G401 (cell line): ENCODE data around the gene PCLAF. TPM values are rescaled to one million over a fixed set of nuclear protein-coding genes. Genes with fewer than 3 reads are reported as not detected.
A peak's percentile ranks its signal among the peaks of the same experiment; 100 is the strongest.
"Not testable (repeated sequence)": the region's sequence is repeated elsewhere in the genome, so short reads cannot be mapped to it uniquely, and the experiment has no call there.

Experiments used
- DNase-seq: peaks from one replicate; pipeline ENCODE4 v3.0.0-alpha.2; 2015; ENCODE audit warnings: low spot score
- in situ Hi-C: cut with HindIII; loops from 2 replicates; pipeline ENCODE4 v1.10.0; 2016; ENCODE audit warnings: low sequenced_read_pairs, mixed read lengths
- total RNA-seq: library from RNA; depleted of rRNA; stranded (reverse); fragments of >200 nt; shearing (Covaris generic); gene quantifications from 2 replicates; pipeline ENCODE4 v1.2.3, GENCODE V29; 2014

Gene PCLAF
- total RNA-seq, 1 experiment from 2014 or later, result 138 TPM

GRCh38 chr15:64373360-64373759 is 7.9 kb downstream of the PCLAF start:
- in situ Hi-C loops, result no loop called here
- DNase-seq, result no peak

- in situ Hi-C loops, DNase-seq: not testable (repeated sequence)
Observed at GRCh38 chr15:64371383-64371782, 9.9 kb downstream of the PCLAF start.

GRCh38 chr15:64369078-64369607 is 12.1 kb downstream of the PCLAF start:
- in situ Hi-C loops, result no loop called here
- no peak for DNase-seq

- DNase-seq, result no peak
- in situ Hi-C loops, result no loop called here
Observed at GRCh38 chr15:64361259-64361658, 20.0 kb downstream of the PCLAF start.

- in situ Hi-C loops, result no loop called here
- no peak for DNase-seq
Observed at GRCh38 chr15:64356710-64357040, 24.6 kb downstream of the PCLAF start.

GRCh38 chr15:64355944-64356709 is 25.1 kb downstream of the PCLAF start, which contains the start of gene CSNK1G1:
Gene CSNK1G1, minus strand, starts transcription at chr15:64356173. Its CDS starts 55,674 bp downstream, at chr15:64300499.
- peak; percentile 98 for DNase-seq
- in situ Hi-C loops, result no loop called here

GRCh38 chr15:64355348-64355943 is 25.8 kb downstream of the PCLAF start:
- in situ Hi-C loops, result no loop called here
- DNase-seq, result peak; percentile 16

- in situ Hi-C loops, result loop anchor here (5.0 kb wide), 1 partner anchor 173 kb away; no protein-coding TSS in a partner anchor
- DNase-seq, result no peak
Observed at GRCh38 chr15:64354688-64355344, 26.4 kb downstream of the PCLAF start.

- DNase-seq, result no peak
- in situ Hi-C loops, result loop anchor here (5.0 kb wide), 1 partner anchor 169 kb away; no protein-coding TSS in a partner anchor
Observed at GRCh38 chr15:64351265-64351664, 30.0 kb downstream of the PCLAF start.

- DNase-seq, result no peak
- in situ Hi-C loops, result no loop called here
Observed at GRCh38 chr15:64349375-64349774, 31.9 kb downstream of the PCLAF start.

- in situ Hi-C loops, result no loop called here
- DNase-seq, result no peak
Observed at GRCh38 chr15:64348455-64348854, 32.8 kb downstream of the PCLAF start.

GRCh38 chr15:64346242-64346641 is 35.0 kb downstream of the PCLAF start:
- DNase-seq, in situ Hi-C loops: not testable (repeated sequence)

- in situ Hi-C loops, result no loop called here
- DNase-seq, result no peak
Observed at GRCh38 chr15:64344651-64345294, 36.5 kb downstream of the PCLAF start.

- in situ Hi-C loops, result no loop called here
- no peak for DNase-seq
Observed at GRCh38 chr15:64343841-64344240, 37.4 kb downstream of the PCLAF start.

GRCh38 chr15:64343222-64343621 is 38.0 kb downstream of the PCLAF start:
- DNase-seq, result no peak
- in situ Hi-C loops, result no loop called here

- DNase-seq, result no peak
- in situ Hi-C loops, result no loop called here
Observed at GRCh38 chr15:64341961-64342360, 39.3 kb downstream of the PCLAF start.

- DNase-seq, result no peak
- in situ Hi-C loops, result no loop called here
Observed at GRCh38 chr15:64340355-64340754, 40.9 kb downstream of the PCLAF start.

GRCh38 chr15:64337761-64338160 is 43.5 kb downstream of the PCLAF start:
- no peak for DNase-seq
- in situ Hi-C loops, result no loop called here
